ENCODE data around the gene VGLL4.

Gene VGLL4

GRCh38 chr3:11661827-11662226 is 18.1 kb upstream of the VGLL4 start:
- no peaks in the 10 kb centered on the region for H3K4me1 ChIP-seq (ENCODE audit: low read depth, poor library complexity, severe bottlenecking)
- no peak overlapping the region for H2AFZ ChIP-seq (ENCODE audit: low read depth)
- no peak overlapping the region for H3K4me3 ChIP-seq (IDR thresholded peaks at IDR 0.05; ENCODE audit: insufficient read depth, low read depth, low read length)
- H3K27me3 ChIP-seq (ENCODE audit: insufficient read depth, low read depth): no peaks in the 10 kb centered on the region
- H3K9ac ChIP-seq: no peak overlapping the region
- H3K27ac ChIP-seq: no peak overlapping the region
- H4K20me1 ChIP-seq (ENCODE audit: insufficient read depth): no peaks in the 10 kb centered on the region
- no peaks in the 10 kb centered on the region for H3K36me3 ChIP-seq (ENCODE audit: insufficient read depth)
- H3K4me2 ChIP-seq: no peak overlapping the region
- H3K79me2 ChIP-seq (ENCODE audit: insufficient read depth, low read depth): no peaks in the 10 kb centered on the region
- no peak for TF ChIP-seq CTCF (conservative IDR thresholded peaks at IDR 0.05; ENCODE audit: low read depth, low read length)

- no peak overlapping the region for H3K4me3 ChIP-seq (IDR thresholded peaks at IDR 0.05; ENCODE audit: insufficient read depth, low read depth, low read length)
- H3K9ac ChIP-seq: no peak overlapping the region
- TF ChIP-seq CTCF (conservative IDR thresholded peaks at IDR 0.05; ENCODE audit: low read depth, low read length): no peak
- H3K27me3 ChIP-seq (ENCODE audit: insufficient read depth, low read depth): no peaks in the 10 kb centered on the region
- H4K20me1 ChIP-seq (ENCODE audit: insufficient read depth): no peaks in the 10 kb centered on the region
- no peaks in the 10 kb centered on the region for H3K79me2 ChIP-seq (ENCODE audit: insufficient read depth, low read depth)
- H2AFZ ChIP-seq (ENCODE audit: low read depth): no peak overlapping the region
- no peaks in the 10 kb centered on the region for H3K36me3 ChIP-seq (ENCODE audit: insufficient read depth)
- H3K4me1 ChIP-seq (ENCODE audit: low read depth, poor library complexity, severe bottlenecking): no peaks in the 10 kb centered on the region
- H3K27ac ChIP-seq: no peak overlapping the region
- H3K4me2 ChIP-seq: no peak overlapping the region
These were observed 17.4 kb upstream of the VGLL4 start for GRCh38 chr3:11661052-11661656.

GRCh38 chr3:11660242-11660641 is 16.5 kb upstream of the VGLL4 start:
- no peaks in the 10 kb centered on the region for H4K20me1 ChIP-seq (ENCODE audit: insufficient read depth)
- H3K9ac ChIP-seq: no peak overlapping the region
- no peaks in the 10 kb centered on the region for H3K4me1 ChIP-seq (ENCODE audit: low read depth, poor library complexity, severe bottlenecking)
- H3K27me3 ChIP-seq (ENCODE audit: insufficient read depth, low read depth): no peaks in the 10 kb centered on the region
- H3K27ac ChIP-seq: no peak overlapping the region
- no peaks in the 10 kb centered on the region for H3K79me2 ChIP-seq (ENCODE audit: insufficient read depth, low read depth)
- TF ChIP-seq CTCF (conservative IDR thresholded peaks at IDR 0.05; ENCODE audit: low read depth, low read length): no peak
- H2AFZ ChIP-seq (ENCODE audit: low read depth): no peak overlapping the region
- H3K4me2 ChIP-seq: no peak overlapping the region
- no peak overlapping the region for H3K4me3 ChIP-seq (IDR thresholded peaks at IDR 0.05; ENCODE audit: insufficient read depth, low read depth, low read length)
- H3K36me3 ChIP-seq (ENCODE audit: insufficient read depth): no peaks in the 10 kb centered on the region

- H3K4me2 ChIP-seq: no peak overlapping the region
- no peaks in the 10 kb centered on the region for H3K27me3 ChIP-seq (ENCODE audit: insufficient read depth, low read depth)
- H4K20me1 ChIP-seq (ENCODE audit: insufficient read depth): no peaks in the 10 kb centered on the region
- H3K9ac ChIP-seq: no peak overlapping the region
- no peak overlapping the region for H2AFZ ChIP-seq (ENCODE audit: low read depth)
- no peak overlapping the region for H3K4me3 ChIP-seq (IDR thresholded peaks at IDR 0.05; ENCODE audit: insufficient read depth, low read depth, low read length)
- no peaks in the 10 kb centered on the region for H3K4me1 ChIP-seq (ENCODE audit: low read depth, poor library complexity, severe bottlenecking)
- no peak for TF ChIP-seq CTCF (conservative IDR thresholded peaks at IDR 0.05; ENCODE audit: low read depth, low read length)
- no peaks in the 10 kb centered on the region for H3K79me2 ChIP-seq (ENCODE audit: insufficient read depth, low read depth)
- H3K36me3 ChIP-seq (ENCODE audit: insufficient read depth): no peaks in the 10 kb centered on the region
- no peak overlapping the region for H3K27ac ChIP-seq
These were observed 14.5 kb upstream of the VGLL4 start for GRCh38 chr3:11658180-11658579.

Data from KMS-11 (cell line).